ENCODE measurements around the gene PDE1A.

PDE1A gene

GRCh38 chr2:182345384-182345783 lies 81.5 kb downstream of the PDE1A start:
- DNase-seq (ENCODE audit: low spot score): no peak
- TF ChIP-seq CTCF (IDR thresholded peaks at IDR 0.05; ENCODE audit: extremely low read depth, missing control alignments): no peak

- no peak for DNase-seq (ENCODE audit: low spot score)
- no peak for TF ChIP-seq CTCF (IDR thresholded peaks at IDR 0.05; ENCODE audit: extremely low read depth, missing control alignments)
Observed at GRCh38 chr2:182330451-182331305, 96.2 kb downstream of the PDE1A start.

- DNase-seq (ENCODE audit: low spot score): no peak
- no peak for TF ChIP-seq CTCF (IDR thresholded peaks at IDR 0.05; ENCODE audit: extremely low read depth, missing control alignments)
Observed at GRCh38 chr2:182324665-182325064, 102.2 kb downstream of the PDE1A start.

- TF ChIP-seq CTCF (IDR thresholded peaks at IDR 0.05; ENCODE audit: extremely low read depth, missing control alignments): no peak
- DNase-seq (ENCODE audit: low spot score): no peak
Observed at GRCh38 chr2:182321096-182321495, 105.7 kb downstream of the PDE1A start.

GRCh38 chr2:182319556-182320505 lies 107.0 kb downstream of the PDE1A start:
- DNase-seq (ENCODE audit: low spot score): no peak
- no peak for TF ChIP-seq CTCF (IDR thresholded peaks at IDR 0.05; ENCODE audit: extremely low read depth, missing control alignments)

GRCh38 chr2:182318466-182319220 lies 108.2 kb downstream of the PDE1A start:
- no peak for DNase-seq (ENCODE audit: low spot score)
- TF ChIP-seq CTCF (IDR thresholded peaks at IDR 0.05; ENCODE audit: extremely low read depth, missing control alignments): no peak
